Natural killer cell treated with Interleukin-12 subunit alpha and Interleukin-12 subunit beta and Interleukin-15 and Interleukin-18, amount 100 ng/mL, for 72 hours (primary cell): ENCODE results near the gene ADGRV1. TPM values are rescaled to one million over a fixed set of nuclear protein-coding genes. Genes with fewer than 3 reads are reported as not detected.
A peak's percentile ranks its signal among the peaks of the same experiment; 100 is the strongest.
"Not testable (repeated sequence)": the region's sequence is repeated elsewhere in the genome, so short reads cannot be mapped to it uniquely, and the experiment has no call there.

Experiments
- ATAC-seq, 2 donors: fragments of 150-1000 bp; cut with Tn5 transposase in 1 of 2; sonication (Bioruptor Pico), chemical (Tn5 transposase) in 1 of 2; 2 replicates each; pipeline ENCODE4 v1.10.0; 2021
- DNase-seq: peaks from one replicate; pipeline ENCODE4 v3.0.0; 2022; ENCODE audit warnings: low spot score
- H3K27ac Mint-ChIP-seq, 2 donors: 1 replicate in 1 of 2; 2 replicates in 1 of 2; pipeline ENCODE4 v1.8.0; 2022; ENCODE audit warnings: mixed read lengths in 2 of 2, mild to moderate bottlenecking in 1 of 2, moderate library complexity in 1 of 2
- H3K27me3 Mint-ChIP-seq, 2 donors: 1 replicate in 1 of 2; 2 replicates in 1 of 2; pipeline ENCODE4 v1.8.0; 2022; ENCODE audit warnings: mixed read lengths in 2 of 2
- H3K36me3 Mint-ChIP-seq: one replicate; pipeline ENCODE4 v1.8.0; 2022; ENCODE audit warnings: mixed read lengths
- H3K4me1 Mint-ChIP-seq, 2 donors: 1 replicate in 1 of 2; 2 replicates in 1 of 2; pipeline ENCODE4 v1.8.0; 2022; ENCODE audit warnings: low read depth in 2 of 2, mixed read lengths in 2 of 2, mild to moderate bottlenecking in 1 of 2
- H3K4me3 Mint-ChIP-seq: one replicate; pipeline ENCODE4 v1.8.0; 2022; ENCODE audit warnings: mixed read lengths
- H3K9me3 Mint-ChIP-seq: 2 replicates; pipeline ENCODE4 v1.8.0; 2022; ENCODE audit warnings: mixed read lengths
- total RNA-seq, 2 donors: library from RNA; stranded (reverse); gene quantifications; one replicate each; pipeline ENCODE4 v1.2.3, GENCODE V29; 2022

Gene ADGRV1
- total RNA-seq, 2 donors from 2014 or later, result 0.33 TPM; not detected in 1

DNA sequence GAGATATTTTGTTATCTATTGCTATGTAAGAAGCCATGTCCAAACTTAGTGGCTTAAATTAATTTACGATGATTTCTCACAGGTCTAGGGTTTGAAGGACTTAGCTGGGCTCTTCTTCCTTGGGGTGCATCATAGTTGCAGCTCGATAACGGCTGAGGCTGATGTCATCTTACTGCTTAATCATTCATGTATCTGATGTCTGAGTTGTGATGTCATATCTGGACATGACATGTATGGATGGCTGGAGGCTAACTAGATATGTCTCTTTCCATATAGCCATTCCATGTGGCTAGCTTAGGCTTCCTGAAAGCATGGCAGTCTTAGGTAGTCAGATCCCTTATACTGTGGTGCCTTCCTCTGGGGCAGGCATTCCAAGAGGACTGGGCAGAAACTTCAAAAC, 31.6 kb downstream of the ADGRV1 start:
- H3K36me3 Mint-ChIP-seq, result no peaks in the 10 kb centered on the region
- ATAC-seq, result no peak
- no peaks in the 10 kb centered on the region for H3K4me1 Mint-ChIP-seq
- peaks cover 9 to 21% of the 10 kb centered on the region in 2 donors for H3K27me3 Mint-ChIP-seq
- H3K9me3 Mint-ChIP-seq, result no peaks in the 10 kb centered on the region
- no peak for DNase-seq
- no peak overlapping the region for H3K4me3 Mint-ChIP-seq
- H3K27ac Mint-ChIP-seq, result no peak overlapping the region

DNA sequence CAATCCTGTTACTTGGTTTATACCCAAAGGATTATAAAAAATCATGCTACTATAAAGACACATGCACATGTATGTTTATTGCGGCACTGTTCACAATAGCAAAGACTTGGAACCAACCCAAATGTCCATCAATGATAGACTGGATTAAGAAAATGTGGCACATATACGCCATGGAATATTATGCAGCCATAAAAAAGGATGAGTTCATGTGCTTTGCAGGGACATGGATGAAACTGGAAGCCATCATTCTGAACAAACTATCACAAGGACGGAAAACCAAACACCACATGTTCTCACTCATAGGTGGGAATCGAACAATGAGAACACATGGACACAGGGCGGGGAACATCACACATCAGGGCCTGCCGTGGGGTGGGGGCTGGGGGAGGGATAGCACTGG, 34.5 kb downstream of the ADGRV1 start:
- H3K27me3 Mint-ChIP-seq, result peaks cover 3 to 14% of the 10 kb centered on the region in 2 donors
- not testable (repeated sequence) for H3K4me1 Mint-ChIP-seq, ATAC-seq, H3K36me3 Mint-ChIP-seq, H3K4me3 Mint-ChIP-seq, H3K9me3 Mint-ChIP-seq, H3K27ac Mint-ChIP-seq, DNase-seq

DNA sequence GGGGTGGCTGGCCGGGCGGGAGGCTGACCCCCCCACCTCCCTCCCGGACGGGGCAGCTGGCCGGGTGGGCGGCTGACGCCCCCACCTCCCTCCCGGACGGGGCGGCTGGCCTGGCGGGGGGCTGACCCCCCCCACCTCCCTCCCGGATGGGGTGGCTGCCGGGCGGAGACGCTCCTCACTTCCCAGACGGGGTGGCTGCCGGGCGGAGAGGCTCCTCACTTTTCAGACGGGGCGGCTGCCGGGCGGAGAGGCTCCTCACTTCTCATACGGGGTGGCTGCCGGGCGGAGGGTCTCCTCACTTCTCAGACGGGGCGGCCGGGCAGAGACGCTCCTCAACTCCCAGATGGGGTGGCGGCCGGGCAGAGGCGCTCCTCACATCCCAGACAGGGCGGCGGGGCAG, 37.2 kb downstream of the ADGRV1 start:
- H3K9me3 Mint-ChIP-seq, ATAC-seq, H3K4me3 Mint-ChIP-seq, H3K36me3 Mint-ChIP-seq, H3K4me1 Mint-ChIP-seq, H3K27me3 Mint-ChIP-seq, DNase-seq, H3K27ac Mint-ChIP-seq: not testable (repeated sequence)

DNA sequence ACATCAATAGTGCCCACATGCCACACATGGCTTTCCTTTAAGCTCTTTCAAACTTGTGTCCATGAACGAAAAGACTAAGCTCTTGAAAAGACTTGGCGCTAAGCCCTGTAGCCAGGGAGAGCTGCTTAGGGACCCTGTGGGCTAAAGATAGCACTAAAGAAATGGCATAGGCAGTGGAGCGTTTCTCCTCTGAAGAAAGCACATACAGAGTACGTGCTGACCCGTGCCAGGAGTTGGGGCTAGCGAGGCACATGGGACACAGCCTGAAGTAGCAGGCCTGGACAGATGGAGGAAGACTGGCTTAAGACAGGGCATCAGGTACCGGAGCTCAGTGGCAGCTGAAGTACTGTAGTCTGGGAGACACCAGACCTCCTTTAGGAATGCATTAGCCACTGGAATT, 39.7 kb downstream of the ADGRV1 start:
- peak in 1 of 2 donors; percentile 32 for ATAC-seq
- H3K36me3 Mint-ChIP-seq, result no peaks in the 10 kb centered on the region
- no peaks in the 10 kb centered on the region for H3K4me1 Mint-ChIP-seq
- H3K27me3 Mint-ChIP-seq, result peaks cover 2 to 8% of the 10 kb centered on the region in 2 donors
- DNase-seq, result no peak
- H3K9me3 Mint-ChIP-seq, result no peaks in the 10 kb centered on the region
- no peak overlapping the region for H3K27ac Mint-ChIP-seq
- H3K4me3 Mint-ChIP-seq, result no peak overlapping the region

DNA sequence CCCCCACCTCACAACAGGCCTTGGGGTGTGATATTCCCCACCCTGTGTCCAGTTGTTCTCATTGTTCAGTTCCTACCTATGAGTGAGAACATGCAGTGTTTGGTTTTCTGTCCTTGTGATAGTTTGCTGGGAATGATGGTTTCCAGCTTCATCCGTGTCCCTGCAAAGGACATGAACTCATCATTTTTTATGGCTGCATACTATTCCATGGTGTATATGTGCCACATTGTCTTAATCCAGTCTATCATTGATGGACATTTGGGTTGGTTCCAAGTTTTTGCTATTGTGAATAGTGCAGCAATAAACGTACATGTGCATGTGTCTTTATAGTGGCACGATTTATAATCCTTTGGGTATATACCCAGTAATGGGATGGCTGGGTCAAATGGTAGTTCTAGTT, 41.7 kb downstream of the ADGRV1 start:
- not testable (repeated sequence) for DNase-seq, H3K9me3 Mint-ChIP-seq, ATAC-seq, H3K36me3 Mint-ChIP-seq, H3K4me1 Mint-ChIP-seq, H3K27ac Mint-ChIP-seq, H3K4me3 Mint-ChIP-seq
- H3K27me3 Mint-ChIP-seq, result peaks cover 4 to 14% of the 10 kb centered on the region in 2 donors

DNA sequence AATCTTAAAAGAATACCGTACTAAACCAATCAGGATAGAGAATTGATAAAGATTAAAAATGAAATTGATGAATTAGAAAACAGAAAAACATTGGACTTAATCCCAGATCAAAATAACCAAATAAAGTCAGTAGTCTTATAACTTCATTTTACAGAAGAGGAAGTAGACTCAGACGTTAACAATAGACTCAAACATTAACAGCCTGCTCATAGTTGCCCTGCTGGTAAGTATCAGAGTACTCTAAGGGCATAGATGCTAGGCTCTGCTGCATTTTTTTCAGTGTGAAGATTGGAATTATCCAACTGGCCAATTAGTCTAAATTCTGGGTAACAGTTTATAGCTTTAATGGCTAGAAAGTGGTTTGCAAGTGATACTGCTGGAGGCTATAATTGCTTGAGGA, 42.9 kb downstream of the ADGRV1 start:
- no peak overlapping the region for H3K27ac Mint-ChIP-seq

DNA sequence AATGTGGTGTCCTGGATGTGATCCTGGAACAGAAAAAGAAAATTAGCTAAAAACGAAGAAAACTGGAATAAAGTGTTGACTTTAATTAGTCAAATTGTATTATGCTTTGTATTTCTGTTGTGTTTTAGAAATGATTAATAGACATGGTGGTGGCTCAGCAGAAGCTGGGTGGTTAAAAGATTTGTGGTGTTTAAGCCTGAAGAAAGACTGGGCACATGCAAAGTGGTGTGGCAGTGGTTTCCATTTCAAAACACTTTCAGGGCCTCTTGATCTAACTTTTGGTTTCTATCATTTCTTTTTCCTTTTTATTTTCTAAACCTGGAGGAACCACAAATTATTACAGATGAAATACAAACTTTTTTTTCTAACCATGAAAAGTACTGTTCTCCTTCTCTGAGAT, 44.1 kb downstream of the ADGRV1 start:
- ATAC-seq (no peak), DNase-seq (no peak)
- H3K4me1 Mint-ChIP-seq, result no peaks in the 10 kb centered on the region
- H3K9me3 Mint-ChIP-seq, result no peaks in the 10 kb centered on the region
- H3K27me3 Mint-ChIP-seq, result peaks cover 4 to 21% of the 10 kb centered on the region in 2 donors
- no peak overlapping the region for H3K27ac Mint-ChIP-seq
- H3K4me3 Mint-ChIP-seq, result no peak overlapping the region
- H3K36me3 Mint-ChIP-seq, result no peaks in the 10 kb centered on the region

More for the DNA sequence above, 42.9 kb downstream of the ADGRV1 start:
- Mint-ChIP-seq H3K4me3 (no peak overlapping the region), H3K4me1 (no peaks in the 10 kb centered on the region), H3K36me3 (no peaks in the 10 kb centered on the region), H3K9me3 (no peaks in the 10 kb centered on the region), H3K27me3 (peaks cover 4 to 14% of the 10 kb centered on the region in 2 donors)
- no peak for DNase-seq
- ATAC-seq, result no peak

DNA sequence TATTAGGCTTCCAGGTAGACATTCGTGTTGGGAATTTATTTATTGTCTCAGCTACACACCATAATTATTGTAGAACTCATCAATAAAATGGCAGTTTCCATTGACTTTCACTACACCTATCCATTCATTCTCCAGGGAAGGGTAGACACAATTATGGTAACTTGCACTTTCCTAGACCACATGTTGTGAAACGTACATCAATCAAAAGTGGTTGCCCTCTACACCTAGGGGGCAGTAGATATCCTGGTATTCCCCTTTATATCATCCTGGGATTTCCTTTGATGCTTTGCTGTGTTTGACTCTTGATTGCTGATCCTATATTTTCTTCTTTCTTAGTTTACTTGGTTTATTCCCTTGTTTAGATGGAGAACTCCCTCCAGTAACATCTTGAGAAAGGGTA, 47.9 kb downstream of the ADGRV1 start:
- ATAC-seq (no peak), DNase-seq (no peak)
- H3K27me3 Mint-ChIP-seq, result peaks cover 8 to 41% of the 10 kb centered on the region in 2 donors
- H3K9me3 Mint-ChIP-seq, result no peaks in the 10 kb centered on the region
- H3K4me1 Mint-ChIP-seq, result no peaks in the 10 kb centered on the region
- no peak overlapping the region for H3K4me3 Mint-ChIP-seq
- H3K36me3 Mint-ChIP-seq, result no peaks in the 10 kb centered on the region
- H3K27ac Mint-ChIP-seq, result no peak overlapping the region

DNA sequence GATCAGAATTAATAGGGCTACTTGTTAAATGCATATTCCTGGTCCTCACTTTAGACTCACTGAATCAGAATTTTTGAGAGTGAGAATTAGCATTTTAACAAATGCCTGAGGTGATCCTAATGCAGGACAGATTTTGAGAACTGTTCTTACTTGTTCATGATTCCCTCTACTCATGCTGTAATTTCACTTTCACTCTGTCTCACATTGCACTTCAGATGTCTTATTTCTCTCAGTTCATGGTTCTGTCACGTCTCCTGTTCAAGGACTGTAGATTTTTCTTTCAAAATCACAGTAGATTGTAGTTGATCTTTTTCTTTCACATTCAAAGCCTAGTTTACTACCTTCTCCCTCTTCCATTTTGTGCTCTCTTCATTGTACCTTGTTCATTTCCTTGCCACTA, 54.3 kb downstream of the ADGRV1 start:
- ATAC-seq, result no peak

DNA sequence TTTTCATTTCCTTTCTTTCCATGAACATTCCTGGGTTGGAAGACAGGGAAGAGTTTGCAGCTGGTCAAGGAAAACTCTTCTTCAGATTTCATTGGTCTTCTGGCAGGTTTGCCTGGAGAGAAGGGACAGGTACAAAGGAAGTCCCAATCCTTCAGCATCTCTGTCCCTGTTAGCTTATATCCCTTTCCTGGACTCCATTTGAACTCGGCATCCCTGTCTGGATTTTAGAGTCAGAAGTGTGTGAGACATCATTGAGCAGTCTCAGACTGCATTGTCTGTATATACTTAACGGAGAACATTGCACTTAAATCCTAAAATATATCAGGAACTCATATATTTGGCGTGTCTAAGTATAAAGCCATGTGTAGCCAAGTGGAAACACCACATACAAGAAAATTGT, 54.9 kb downstream of the ADGRV1 start:
- ATAC-seq, result no peak
- no peak for DNase-seq
- Mint-ChIP-seq H3K4me3 (no peak overlapping the region), H3K27me3 (peaks cover 4 to 20% of the 10 kb centered on the region in 2 donors), H3K4me1 (no peaks in the 10 kb centered on the region), H3K36me3 (no peaks in the 10 kb centered on the region), H3K27ac (no peak overlapping the region), H3K9me3 (no peaks in the 10 kb centered on the region)

More for the DNA sequence above, 54.3 kb downstream of the ADGRV1 start:
- H3K4me3 Mint-ChIP-seq, result no peak overlapping the region
- H3K27ac Mint-ChIP-seq, result no peak overlapping the region
- no peaks in the 10 kb centered on the region for H3K9me3 Mint-ChIP-seq
- H3K4me1 Mint-ChIP-seq, result no peaks in the 10 kb centered on the region
- DNase-seq, result no peak
- peaks cover 4 to 25% of the 10 kb centered on the region in 2 donors for H3K27me3 Mint-ChIP-seq
- no peaks in the 10 kb centered on the region for H3K36me3 Mint-ChIP-seq

DNA sequence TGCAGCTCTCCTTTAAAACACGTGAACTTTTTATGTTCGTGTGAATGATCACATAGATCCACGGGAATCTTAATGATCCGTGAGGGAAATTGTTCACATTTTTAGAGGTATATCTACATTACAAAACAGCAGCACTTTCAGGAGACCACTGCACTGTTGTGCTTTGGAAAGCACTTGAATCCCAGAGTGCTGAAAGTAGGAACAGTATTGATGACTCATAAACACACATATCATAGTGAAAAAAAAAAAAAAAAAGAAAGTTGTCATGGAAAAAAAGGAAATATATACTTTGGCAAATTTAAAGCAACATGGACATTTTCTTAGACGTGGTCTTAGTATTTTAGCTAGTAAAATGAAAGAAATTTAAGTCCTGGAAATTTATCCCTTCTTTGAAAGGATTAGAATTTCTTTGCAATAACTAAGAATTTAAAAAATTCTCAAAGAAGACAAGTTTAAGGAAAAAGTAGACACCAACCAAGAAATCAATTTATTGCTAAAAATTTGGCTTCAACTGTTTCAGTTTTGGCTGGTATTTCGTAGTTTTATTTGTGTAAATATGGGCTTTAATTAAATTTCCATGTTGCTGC, 55.4 kb downstream of the ADGRV1 start:
- DNase-seq (no peak), ATAC-seq (no peak)
- H3K36me3 Mint-ChIP-seq, result no peaks in the 10 kb centered on the region
- H3K27me3 Mint-ChIP-seq, result peaks cover 4 to 14% of the 10 kb centered on the region in 2 donors
- no peaks in the 10 kb centered on the region for H3K9me3 Mint-ChIP-seq
- H3K4me3 Mint-ChIP-seq, result no peak overlapping the region
- H3K27ac Mint-ChIP-seq, result no peak overlapping the region
- no peaks in the 10 kb centered on the region for H3K4me1 Mint-ChIP-seq

DNA sequence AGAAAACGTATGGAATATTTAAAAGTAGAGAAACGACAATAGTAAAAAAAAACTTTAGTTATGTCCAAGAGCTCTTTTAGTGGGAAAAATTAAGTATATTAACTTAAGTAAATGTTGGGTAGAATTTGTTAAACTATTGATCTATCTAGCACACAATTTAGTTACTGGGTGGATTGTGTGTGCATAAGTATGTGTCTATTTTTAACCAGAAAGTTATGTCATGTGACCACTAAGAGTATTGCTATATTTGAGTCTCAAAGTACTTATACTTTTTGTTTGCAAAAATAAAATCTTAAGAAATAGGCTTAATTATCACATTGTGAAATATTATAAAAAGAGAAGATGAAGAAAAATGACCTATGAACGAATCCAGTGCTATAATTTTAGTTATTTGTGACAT, 56.8 kb downstream of the ADGRV1 start:
- Mint-ChIP-seq H3K27ac (no peak overlapping the region), H3K36me3 (no peaks in the 10 kb centered on the region), H3K9me3 (no peaks in the 10 kb centered on the region), H3K4me3 (no peak overlapping the region), H3K4me1 (no peaks in the 10 kb centered on the region), H3K27me3 (peaks cover 4 to 7% of the 10 kb centered on the region in 2 donors)
- DNase-seq (no peak), ATAC-seq (no peak)

DNA sequence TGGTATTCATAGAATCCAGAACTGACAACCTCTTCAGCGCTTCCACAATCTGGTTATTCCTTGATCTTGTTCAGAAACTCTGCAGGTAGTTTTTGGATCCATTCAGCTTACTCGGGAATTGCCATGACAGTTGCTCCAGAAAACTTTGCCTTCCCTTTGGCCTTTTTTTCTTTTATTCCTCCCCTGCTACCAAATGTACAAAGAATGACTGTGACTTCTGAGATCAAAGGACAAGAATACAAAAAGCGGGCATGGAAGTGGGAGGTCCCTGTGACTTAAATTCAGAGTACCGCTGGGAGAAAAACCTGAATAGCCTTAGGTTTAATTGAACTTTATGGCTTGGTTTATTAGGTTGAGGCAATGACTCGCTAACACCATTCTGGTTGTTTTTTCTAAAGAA, 59.5 kb downstream of the ADGRV1 start:
- DNase-seq, result no peak
- Mint-ChIP-seq H3K27ac (no peak overlapping the region), H3K9me3 (no peaks in the 10 kb centered on the region), H3K4me1 (no peaks in the 10 kb centered on the region), H3K27me3 (no peaks in the 10 kb centered on the region), H3K36me3 (no peaks in the 10 kb centered on the region), H3K4me3 (no peak overlapping the region)
- no peak for ATAC-seq

DNA sequence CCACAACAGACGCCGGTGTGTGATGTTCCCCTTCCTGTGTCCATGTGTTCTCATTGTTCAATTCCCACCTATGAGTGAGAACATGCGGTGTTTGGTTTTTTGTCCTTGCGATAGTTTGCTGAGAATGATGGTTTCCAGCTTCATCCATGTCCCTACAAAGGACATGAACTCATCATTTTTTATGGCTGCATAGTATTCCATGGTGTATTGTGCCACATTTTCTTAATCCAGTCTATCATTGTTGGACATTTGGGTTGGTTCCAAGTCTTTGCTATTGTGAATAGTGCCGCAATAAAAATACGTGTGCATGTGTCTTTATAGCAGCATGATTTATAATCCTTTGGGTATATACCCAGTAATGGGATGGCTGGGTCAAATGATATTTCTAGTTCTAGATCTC, 61.2 kb downstream of the ADGRV1 start:
- not testable (repeated sequence) for H3K27ac Mint-ChIP-seq, H3K4me1 Mint-ChIP-seq, H3K27me3 Mint-ChIP-seq, ATAC-seq, H3K4me3 Mint-ChIP-seq, H3K36me3 Mint-ChIP-seq, DNase-seq, H3K9me3 Mint-ChIP-seq

DNA sequence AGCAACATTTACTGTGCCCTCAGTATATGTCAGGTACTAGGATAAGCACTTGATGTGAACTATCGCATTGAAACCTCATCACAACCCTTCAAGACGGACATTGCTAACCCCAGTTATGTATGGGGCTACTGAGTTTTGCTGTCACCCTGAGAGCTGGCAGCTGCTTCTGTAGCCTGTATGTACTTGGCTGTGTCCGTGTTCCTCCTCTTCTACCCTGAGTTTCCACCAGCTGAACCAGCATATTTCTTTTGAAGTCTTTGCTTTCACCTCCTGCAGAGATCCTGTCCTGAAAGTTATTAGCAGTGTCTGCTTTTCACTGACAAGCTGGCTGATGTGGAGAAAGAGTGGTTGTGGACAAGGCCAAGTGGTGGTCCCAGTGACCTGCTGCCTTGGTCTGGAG, 63.3 kb downstream of the ADGRV1 start:
- DNase-seq (no peak), ATAC-seq (no peak)
- no peaks in the 10 kb centered on the region for H3K4me1 Mint-ChIP-seq
- H3K36me3 Mint-ChIP-seq, result no peaks in the 10 kb centered on the region
- H3K4me3 Mint-ChIP-seq, result no peak overlapping the region
- no peak overlapping the region for H3K27ac Mint-ChIP-seq
- no peaks in the 10 kb centered on the region for H3K9me3 Mint-ChIP-seq
- no peaks in the 10 kb centered on the region for H3K27me3 Mint-ChIP-seq
